HG02642 (cell line): ENCODE data around the gene MYO1H.

Experiments
- ATAC-seq: cut with Tn5 transposase; IDR thresholded peaks from one replicate; pipeline ENCODE4 v1.9.1; 2021; ENCODE audit warnings: mild to moderate bottlenecking; ENCODE audit not compliant: unreplicated experiment, poor library complexity

MYO1H gene

DNA sequence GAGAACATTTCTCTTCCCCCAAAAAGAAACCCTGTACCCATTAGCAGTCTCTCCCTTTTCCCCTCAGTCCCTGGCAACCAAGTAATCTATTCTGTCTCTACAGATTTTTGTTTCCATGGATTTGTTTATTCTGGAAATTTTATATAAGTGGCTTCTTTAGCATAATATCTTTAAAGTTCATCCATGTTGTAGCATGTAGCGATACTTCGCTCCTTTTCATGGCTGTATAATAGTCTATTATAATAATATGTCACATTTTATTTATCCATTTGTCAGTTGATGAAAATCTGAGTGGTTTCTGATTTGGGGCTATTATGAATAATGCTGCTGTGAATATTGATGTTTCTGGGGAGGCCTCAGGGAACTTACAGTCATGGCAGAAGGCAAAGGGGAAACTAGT, 12.8 kb upstream of the MYO1H start:
- ATAC-seq: no peak

DNA sequence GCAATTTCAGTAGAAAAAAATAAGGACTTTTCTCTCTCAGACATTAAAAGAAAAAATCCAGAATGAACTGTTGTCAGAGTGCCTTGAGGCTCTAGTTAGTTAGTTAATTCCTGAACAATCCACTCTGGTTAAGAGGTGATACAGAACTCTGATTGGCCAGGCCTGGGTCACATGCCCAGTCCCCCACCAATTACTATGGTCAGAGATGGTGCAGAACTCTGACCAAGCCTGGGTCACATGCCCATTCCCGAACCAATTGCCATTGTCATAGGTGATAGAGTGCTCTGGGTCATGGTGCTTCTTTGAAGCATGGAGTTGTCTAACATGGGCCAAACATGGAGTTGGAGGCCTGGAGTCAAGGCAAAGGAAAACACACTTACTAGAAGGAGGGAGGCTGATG, 11.1 kb upstream of the MYO1H start:
- no peak for ATAC-seq

- no peak for ATAC-seq
Measured at GRCh38 chr12:109343677-109344076, 4.0 kb upstream of the MYO1H start.

DNA sequence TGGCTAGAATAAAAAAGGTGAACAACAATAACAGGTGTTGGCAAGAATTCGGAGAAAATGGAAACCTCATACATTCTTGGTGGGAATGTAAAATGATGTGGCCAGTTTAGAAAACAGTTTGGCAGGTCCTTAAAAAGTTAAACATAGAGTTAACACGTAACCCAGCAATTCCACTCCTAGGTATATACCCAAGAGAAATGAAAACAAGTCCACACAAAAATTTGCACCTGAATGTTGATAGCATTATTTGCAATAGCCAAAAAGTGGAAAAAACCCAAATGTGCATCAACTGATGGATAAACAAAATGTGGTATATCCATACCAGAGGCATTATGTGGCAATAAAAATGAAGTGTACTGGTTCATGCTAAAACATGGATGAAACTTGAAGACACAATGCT, 2.3 kb upstream of the MYO1H start:
- ATAC-seq: no peak

DNA sequence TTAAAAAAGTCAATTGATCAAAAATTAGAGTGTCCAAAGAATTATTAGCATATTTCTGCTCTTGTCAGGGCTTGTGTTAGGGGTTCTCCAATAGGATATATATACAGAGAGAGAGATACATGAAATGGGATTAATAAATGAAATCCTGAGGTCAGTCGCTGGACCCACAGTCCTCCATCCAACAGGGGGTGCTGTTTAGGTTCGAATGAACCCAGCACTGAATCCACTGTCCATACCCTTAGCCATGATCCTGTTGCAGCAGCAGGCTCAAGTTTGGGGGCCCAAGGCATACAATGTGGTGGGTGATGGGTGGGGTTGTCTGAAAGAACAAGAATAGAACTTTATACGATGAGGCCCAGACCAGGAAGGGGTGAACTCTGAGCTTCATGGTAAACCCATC, 780 bp upstream of the MYO1H start:
- no peak for ATAC-seq

GRCh38 chr12:109352184-109352583, 4.5 kb downstream of the MYO1H start:
- ATAC-seq: no peak

DNA sequence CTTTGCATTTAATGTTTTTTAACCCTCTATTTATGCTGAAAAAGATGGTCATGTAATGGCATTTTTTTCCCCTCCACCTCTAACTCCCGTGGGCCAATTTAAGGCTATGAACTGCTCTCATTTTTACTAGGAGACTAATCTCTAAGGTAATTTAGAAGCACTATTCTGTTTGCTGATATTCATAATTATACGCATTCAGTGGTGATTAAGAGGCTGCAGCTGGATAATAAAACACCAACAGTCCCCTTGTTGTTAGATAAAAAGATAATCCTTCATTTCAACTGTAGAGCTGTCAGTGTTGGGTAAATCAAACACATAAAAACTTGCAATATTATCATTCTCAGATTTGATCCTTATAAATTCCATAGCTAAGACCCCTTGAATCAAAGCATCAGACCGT, 8.9 kb downstream of the MYO1H start:
- no peak for ATAC-seq

- ATAC-seq: no peak
Measured at GRCh38 chr12:109357032-109357431, 9.3 kb downstream of the MYO1H start.

DNA sequence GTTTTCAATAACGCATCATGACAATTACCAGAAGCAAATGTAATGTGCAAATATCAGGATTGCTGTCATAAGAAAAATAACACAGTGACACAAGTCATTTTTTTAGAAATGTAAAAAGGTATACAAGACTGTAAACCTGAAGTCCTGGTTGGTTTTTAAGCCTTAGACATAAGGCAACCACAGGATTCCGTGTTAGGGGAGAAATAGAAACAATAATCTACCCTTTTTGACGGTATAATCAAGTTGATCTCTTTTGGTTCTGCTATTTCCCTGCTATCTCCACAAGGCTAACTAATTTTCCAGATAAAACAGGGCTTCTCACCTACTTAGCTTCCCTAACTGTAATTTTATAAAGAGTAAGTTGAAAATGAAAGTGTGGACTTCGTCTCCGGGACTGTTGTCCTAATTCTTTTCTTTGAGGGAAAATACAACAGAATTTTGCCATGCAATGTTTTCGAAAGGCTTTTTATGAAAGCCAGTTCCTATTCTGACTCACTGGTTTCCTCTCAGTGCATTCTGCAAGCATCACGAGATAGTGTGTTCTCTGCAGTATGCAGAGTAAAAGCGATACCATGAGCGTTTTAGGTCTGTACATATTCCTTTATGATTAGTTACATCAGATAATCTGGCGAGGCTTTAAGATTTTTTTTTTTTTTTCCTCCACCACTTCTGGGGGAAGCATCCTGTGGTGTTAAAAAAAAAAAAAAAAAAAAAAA, 10.6 kb downstream of the MYO1H start:
- ATAC-seq: no peak

DNA sequence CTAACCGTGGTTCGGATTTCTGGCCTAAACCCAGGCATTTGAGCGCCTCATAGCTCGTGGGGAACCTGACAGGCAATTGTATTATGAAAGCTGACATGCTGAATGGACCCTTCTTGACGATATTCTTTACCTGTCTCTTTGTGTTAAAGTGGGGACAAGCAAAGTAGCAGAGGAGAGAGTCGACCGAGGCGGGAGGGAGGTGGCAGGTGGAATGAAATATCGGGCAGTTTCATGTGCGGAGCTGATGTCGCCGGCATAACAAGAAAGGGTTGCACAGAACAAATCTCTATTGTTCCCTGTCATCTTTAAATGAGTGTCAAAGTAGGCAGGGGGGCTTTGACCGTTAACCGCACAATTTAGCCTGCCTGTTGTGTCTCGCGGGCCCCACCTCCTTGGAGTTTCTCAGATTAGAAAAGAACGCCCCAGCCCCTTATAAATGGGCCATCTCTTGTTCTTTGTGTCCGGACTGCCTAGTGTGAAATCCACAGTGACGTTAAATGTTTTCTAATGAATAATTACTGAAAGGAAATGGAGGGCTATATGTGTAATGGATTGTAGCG, 11.5 kb downstream of the MYO1H start:
- no peak for ATAC-seq

DNA sequence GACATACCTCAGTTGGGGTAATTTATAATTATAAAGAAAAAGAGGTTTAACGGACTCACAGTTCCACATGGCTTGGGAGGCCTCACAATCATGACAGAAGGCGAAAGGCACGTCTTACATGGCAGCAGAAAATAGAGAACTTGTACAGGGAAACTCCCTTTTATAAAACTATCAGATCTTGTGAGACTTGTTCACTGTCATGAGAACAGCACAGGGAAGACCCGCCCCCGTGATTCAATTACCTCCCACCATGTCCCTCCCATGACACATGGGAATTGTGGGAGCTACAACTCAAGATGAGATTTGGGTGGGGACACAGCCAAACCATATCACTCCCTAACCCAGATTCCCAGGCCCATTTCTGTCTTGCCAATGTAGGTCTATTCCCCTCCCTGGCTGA, 22.1 kb downstream of the MYO1H start:
- ATAC-seq: no peak

DNA sequence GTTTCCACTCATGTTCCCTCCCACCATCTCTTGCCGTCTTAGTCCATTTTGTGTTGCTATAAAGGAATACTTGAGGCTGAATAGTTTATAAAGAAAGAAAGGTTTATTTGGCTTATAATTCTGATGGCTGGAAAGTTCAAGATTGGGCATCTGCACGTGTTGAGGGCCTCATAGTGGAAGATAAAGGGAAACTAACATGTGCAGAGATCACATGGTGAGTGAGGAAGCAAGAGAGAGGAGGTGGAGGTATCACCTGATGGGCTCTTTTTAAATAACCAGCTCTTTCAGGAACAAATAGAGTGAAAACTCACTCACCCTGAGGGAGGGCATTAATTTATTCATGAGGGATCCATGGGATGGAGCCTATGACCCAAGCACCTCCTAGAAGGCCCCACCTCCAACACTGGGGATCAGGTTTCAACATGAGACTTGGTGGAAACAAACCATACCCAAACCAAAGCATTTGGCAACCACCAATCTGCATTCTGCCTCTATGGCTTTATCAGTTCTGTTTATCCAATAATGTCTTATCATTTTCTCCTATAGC, 29.5 kb downstream of the MYO1H start:
- ATAC-seq: no peak

DNA sequence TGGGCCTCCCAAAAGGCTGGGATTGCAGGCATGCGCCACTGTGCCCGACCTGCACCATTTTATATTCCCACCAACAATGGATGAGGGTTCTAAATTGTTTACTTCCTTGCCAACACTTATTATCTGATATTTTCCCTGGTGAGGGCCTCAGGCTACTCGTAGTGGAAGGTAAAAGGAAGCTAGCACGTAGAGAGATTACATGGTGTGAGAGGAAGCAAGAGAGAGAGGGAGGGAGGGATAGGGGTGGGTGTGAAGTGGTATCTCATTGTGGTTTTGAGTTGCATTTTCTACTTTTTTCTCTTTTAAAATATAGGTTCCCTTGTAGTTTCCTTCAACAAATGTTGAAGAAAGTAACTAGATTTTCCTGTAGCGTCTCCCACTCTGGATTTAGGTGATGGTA, 30.9 kb downstream of the MYO1H start:
- no peak for ATAC-seq

- no peak for ATAC-seq
Measured at GRCh38 chr12:109382031-109382430, 34.3 kb downstream of the MYO1H start.

DNA sequence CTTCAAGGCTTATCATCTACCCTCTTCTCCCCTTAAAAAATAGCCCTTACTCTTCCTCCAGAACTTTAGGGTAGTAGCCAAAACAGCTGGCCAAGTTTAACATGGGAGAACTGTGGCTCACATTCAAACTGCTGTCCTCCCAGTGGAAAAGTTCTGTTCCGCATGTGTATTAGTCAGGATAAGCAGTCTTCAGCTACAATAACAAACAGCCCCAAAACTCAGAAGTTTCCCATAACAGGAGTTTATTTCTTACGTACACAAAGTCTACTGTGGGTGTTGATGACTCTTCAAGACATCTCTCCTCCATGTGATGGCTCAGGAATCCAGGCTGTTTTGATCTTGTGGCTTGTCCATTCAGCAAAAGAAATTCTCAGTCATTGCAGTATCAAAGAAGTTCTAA, 35.5 kb downstream of the MYO1H start:
- ATAC-seq: no peak

- ATAC-seq: no peak
Measured at GRCh38 chr12:109385339-109386058, 37.8 kb downstream of the MYO1H start.

DNA sequence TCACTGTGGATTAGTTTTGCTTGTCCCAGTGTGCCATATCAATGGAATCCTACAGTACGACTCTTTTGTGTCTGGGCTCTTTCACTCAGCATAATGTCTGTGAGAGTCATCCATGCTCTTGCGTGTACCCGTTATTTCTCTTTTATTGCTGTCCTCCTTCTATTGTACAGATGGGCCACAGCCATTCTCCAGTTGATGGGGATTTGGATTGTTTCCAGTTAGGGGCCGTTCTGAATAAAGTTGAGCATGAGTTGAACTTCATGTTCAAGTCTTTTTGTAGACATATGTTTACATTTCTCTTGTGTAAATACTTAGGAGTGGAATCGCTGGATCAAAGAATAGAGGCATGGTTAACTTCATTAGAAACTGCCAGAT, 38.3 kb downstream of the MYO1H start:
- no peak for ATAC-seq

DNA sequence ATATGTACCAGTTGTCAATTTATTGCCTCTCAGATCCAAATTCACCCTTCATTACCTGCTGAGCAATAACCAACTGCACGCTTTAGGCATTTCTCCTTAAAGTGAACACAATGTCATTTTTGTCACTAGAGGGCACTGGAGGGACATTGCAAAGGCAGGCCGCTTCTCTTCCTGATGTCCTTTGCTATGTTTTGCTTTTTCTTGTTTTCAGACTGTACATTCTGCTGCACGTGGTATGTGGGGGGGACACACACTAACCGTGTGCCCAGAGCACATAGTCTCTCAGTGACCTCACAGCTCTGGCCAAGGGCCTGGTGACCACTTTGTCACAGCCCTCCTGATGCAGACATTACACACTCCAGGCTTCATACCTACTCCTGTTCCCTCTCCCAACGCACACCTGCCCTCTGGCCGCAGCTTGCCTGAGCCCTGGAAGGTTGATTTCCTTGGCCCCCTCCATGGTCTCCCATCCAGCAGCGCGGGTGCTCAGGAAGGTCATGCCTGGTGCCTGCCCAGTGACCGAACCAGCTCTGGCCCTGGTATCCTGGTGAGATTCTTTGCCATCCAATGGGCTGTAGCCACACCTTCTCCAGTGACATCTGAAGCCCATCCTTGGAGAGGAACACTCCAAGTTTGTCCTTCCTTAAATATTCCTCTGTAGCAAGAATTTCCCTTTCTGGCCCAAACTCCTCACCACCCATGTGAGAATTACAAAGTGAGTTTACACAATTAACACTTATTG, 39.9 kb downstream of the MYO1H start:
- ATAC-seq: no peak

GRCh38 chr12:109388167-109388563, 40.5 kb downstream of the MYO1H start:
- ATAC-seq: no peak

- no peak for ATAC-seq
Measured at GRCh38 chr12:109389146-109389545, 41.4 kb downstream of the MYO1H start.
